Body of pancreas (tissue), 4 donors: ENCODE results near the gene NKIRAS1. TPM values are rescaled to one million over a fixed set of nuclear protein-coding genes. Genes with fewer than 3 reads are reported as not detected.

Source experiments
- ATAC-seq: fragments of 150-250 bp; one replicate; pipeline ENCODE4 v1.9.1; 2016
- DNase-seq, 4 donors: peaks; one replicate each; pipeline ENCODE4 v3.0.0-alpha.2; 2019
- H3K27ac ChIP-seq, 4 donors: fragments of 200-600 bp; sonication (generic); 1 replicate in 3 of 4; 2 replicates in 1 of 4; pipeline versions ENCODE4 v1.5.1 to v1.6.1; 2016 to 2019; ENCODE audit warnings: mild to moderate bottlenecking in 1 of 4, mixed read lengths in 1 of 4, moderate library complexity in 1 of 4
- H3K27me3 ChIP-seq, 2 donors: fragments of 200-600 bp; sonication (generic); one replicate each; pipeline ENCODE4 v1.6.0; 2016; ENCODE audit warnings: mild to moderate bottlenecking in 1 of 2
- H3K36me3 ChIP-seq, 2 donors: fragments of 200-600 bp; sonication (generic); replicated peaks in 1 of 2; 2 replicates each; pipeline ENCODE4 v1.5.1; 2016; ENCODE audit warnings: low read depth in 2 of 2; ENCODE audit not compliant: insufficient read depth in 1 of 2
- H3K4me1 ChIP-seq: fragments of 200-600 bp; sonication (generic); one replicate; pipeline ENCODE4 v1.6.0; 2016
- H3K4me3 ChIP-seq, 2 donors: fragments of 200-600 bp; sonication (generic); 1 replicate in 1 of 2; 2 replicates in 1 of 2; pipeline ENCODE4 v1.5.1; 2016 to 2019
- H3K9me3 ChIP-seq, 3 donors: fragments of 200-600 bp; sonication (generic); 1 replicate in 2 of 3; 2 replicates in 1 of 3; pipeline ENCODE4 v1.5.1; 2016
- CTCF ChIP-seq, 7 experiments: fragments of 450-650 bp in 4 of 7; fragments of 200-600 bp in 3 of 7; sonication (generic) in 3 of 7; IDR thresholded peaks; one replicate each; pipeline ENCODE4 v1.5.1; 2016 to 2019; ENCODE audit warnings: antibody characterized with exemption in 7 of 7
- POLR2A ChIP-seq, 3 donors: fragments of 450-650 bp; IDR thresholded peaks; one replicate each; pipeline ENCODE4 v1.6.1; 2016; ENCODE audit warnings: antibody characterized with exemption in 3 of 3, mild to moderate bottlenecking in 2 of 3
- WGBS, 2 donors: methylation state at CpG; one replicate each; pipeline ENCODE4 v1.1.5; 2017; 5-methylcytosine and 5-hydroxymethylcytosine counted together
- intact Hi-C: fragments of 100-400 bp; cut with DNase I; formaldehyde crosslinking; loops from one replicate; pipeline ENCODE4 v1.15.1; 2023
- total RNA-seq, 2 donors: library from RNA; depleted of rRNA; stranded (reverse); fragments of >200 nt; gene quantifications; one replicate each; pipeline ENCODE4 v1.1.0, GENCODE V29; 2016

Gene NKIRAS1
- total RNA-seq, 2 donors from 2014 or later: 2.0 to 7.8 TPM

- Histone ChIP-seq H3K9me3 (no peaks in the 10 kb centered on the region), H3K36me3 (no peaks in the 10 kb centered on the region), H3K4me3 (no peak overlapping the region), H3K27ac (no peak overlapping the region), H3K4me1 (peaks cover 11% of the 10 kb centered on the region), H3K27me3 (no peaks in the 10 kb centered on the region)
- ATAC-seq: no peak
- 21 to 24% methylated on average over 4 of the region's 4 CpGs for WGBS, 2 donors
- TF ChIP-seq POLR2A (IDR thresholded peaks at IDR 0.05) (no peak), CTCF (IDR thresholded peaks at IDR 0.05) (no peak)
- intact Hi-C loops: no loop called here
- DNase-seq: peak in 2 of 4 donors; percentile 17 to 31
These were observed 36.0 kb downstream of the NKIRAS1 start for GRCh38 chr3:23880703-23881339.

- 95 to 96% methylated on average over 7 to 8 of the region's 8 CpGs for WGBS, 2 donors
These were observed 37.3 kb downstream of the NKIRAS1 start for GRCh38 chr3:23879485-23879884.

GRCh38 chr3:23877329-23877980 is 39.3 kb downstream of the NKIRAS1 start:
- no peak overlapping the region for H3K27ac ChIP-seq
- H3K4me1 ChIP-seq: peaks cover 15% of the 10 kb centered on the region
- DNase-seq: peak in 1 of 4 donors; percentile 33
- no peaks in the 10 kb centered on the region for H3K27me3 ChIP-seq
- WGBS, 2 donors: 53 to 54% methylated on average over 5 of the region's 5 CpGs
- no peak overlapping the region for H3K4me3 ChIP-seq
- ATAC-seq: no peak
- intact Hi-C loops: no loop called here
- H3K9me3 ChIP-seq: no peaks in the 10 kb centered on the region
- H3K36me3 ChIP-seq: no peaks in the 10 kb centered on the region
- TF ChIP-seq POLR2A (IDR thresholded peaks at IDR 0.05): no peak
- TF ChIP-seq CTCF (IDR thresholded peaks at IDR 0.05): no peak

More at GRCh38 chr3:23879485-23879884, 37.3 kb downstream of the NKIRAS1 start:
- intact Hi-C loops: no loop called here
- no peaks in the 10 kb centered on the region for H3K27me3 ChIP-seq
- ATAC-seq (no peak), DNase-seq (no peak)
- H3K4me3 ChIP-seq: no peak overlapping the region
- no peaks in the 10 kb centered on the region for H3K36me3 ChIP-seq
- H3K27ac ChIP-seq: no peak overlapping the region
- peaks cover 11% of the 10 kb centered on the region for H3K4me1 ChIP-seq
- H3K9me3 ChIP-seq: no peaks in the 10 kb centered on the region
- TF ChIP-seq POLR2A (IDR thresholded peaks at IDR 0.05) (no peak), CTCF (IDR thresholded peaks at IDR 0.05) (no peak)

GRCh38 chr3:23876923-23877322 is 39.9 kb downstream of the NKIRAS1 start:
- Histone ChIP-seq H3K27ac (no peak overlapping the region), H3K36me3 (no peaks in the 10 kb centered on the region), H3K9me3 (no peaks in the 10 kb centered on the region), H3K27me3 (no peaks in the 10 kb centered on the region), H3K4me1 (peaks cover 15% of the 10 kb centered on the region), H3K4me3 (no peak overlapping the region)
- 83 to 91% methylated on average over 2 of the region's 2 CpGs for WGBS, 2 donors
- intact Hi-C loops: no loop called here
- ATAC-seq: no peak
- no peak for DNase-seq
- no peak for TF ChIP-seq CTCF (IDR thresholded peaks at IDR 0.05)
- TF ChIP-seq POLR2A (IDR thresholded peaks at IDR 0.05): no peak
